ENCODE data around the gene USP3.

USP3 gene

DNA sequence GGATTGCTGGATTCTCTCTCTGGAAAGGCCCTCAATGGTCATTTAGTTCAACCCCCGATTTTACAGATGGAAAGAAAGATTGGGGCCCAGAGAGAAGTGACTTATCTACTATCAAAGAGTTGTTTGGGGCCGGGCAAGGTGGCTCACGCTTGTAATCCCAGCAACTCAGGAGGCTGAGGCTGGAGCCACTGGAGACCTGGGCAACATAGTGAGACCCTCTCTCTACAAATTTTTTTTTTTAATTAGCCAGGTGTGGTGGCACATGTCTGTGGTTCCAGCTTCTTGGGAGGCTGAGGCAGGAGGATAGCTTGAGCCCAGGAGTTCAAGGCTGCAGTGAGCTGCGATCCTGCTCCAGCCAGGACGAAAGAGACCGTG, 5.2 kb upstream of the USP3 start:
- DNase-seq: no peak

DNA sequence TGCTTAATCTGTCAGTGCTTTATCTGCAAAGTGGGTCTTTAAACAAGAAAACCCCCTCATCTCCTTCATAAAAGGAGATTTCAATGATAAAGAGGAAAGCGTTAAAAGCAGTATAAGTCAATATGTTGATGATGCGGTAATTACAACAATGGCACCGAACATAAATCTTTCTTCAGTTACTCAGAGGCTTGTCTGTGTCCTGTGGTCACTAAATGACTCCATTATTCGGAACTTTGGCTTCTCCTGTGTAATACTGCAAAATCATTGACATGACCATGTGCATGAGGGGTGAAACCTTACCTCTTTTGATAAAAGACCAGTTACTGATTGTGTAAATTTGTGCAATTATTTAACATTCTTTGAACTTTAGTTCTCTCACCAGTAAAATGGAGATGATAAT, 4.8 kb upstream of the USP3 start:
- DNase-seq: no peak

GRCh38 chr15:63500265-63501250, 3.8 kb upstream of the USP3 start:
- no peak for DNase-seq

DNA sequence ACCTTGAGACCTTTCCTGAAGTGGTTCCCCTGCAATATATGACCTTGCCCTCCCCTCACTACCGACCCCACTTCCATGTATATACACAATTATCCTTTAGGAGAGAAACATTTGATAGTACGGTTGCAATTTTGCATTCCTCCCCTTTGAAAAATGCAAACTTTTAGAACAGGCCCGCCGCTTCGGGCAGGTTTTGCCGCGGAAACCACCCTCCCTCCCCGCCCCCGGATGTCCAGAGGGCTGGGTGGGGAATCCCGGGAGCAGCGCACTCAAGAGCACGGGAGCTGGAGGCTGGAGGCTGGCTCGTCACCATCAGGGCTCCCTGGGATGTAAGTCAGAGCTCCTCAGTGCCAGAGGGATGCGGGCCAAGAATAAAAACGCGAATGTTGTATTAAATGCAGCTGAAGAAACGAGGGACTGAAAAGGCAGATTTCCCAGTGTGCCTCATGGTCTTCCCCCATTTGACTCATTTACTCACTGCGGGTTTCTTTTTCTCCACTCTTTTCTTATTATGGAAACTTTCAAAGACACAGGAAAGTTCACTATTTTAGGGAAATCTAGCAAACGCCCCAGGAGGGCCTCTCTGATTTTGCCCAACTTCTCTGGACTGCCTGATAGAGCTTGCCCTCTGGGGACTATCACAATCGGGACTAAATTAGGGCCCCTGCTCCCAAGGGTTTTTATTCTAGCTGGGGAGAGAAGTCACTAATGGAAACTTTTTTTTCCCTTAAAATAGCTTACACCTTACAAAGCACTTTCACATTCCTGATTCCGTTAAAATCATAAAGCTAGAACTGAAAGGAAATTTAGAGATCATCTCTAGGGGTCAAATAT, 2.9 kb upstream of the USP3 start:
- DNase-seq: peak in 4 of 5 donors; percentile 42 to 62 (median 48)

DNA sequence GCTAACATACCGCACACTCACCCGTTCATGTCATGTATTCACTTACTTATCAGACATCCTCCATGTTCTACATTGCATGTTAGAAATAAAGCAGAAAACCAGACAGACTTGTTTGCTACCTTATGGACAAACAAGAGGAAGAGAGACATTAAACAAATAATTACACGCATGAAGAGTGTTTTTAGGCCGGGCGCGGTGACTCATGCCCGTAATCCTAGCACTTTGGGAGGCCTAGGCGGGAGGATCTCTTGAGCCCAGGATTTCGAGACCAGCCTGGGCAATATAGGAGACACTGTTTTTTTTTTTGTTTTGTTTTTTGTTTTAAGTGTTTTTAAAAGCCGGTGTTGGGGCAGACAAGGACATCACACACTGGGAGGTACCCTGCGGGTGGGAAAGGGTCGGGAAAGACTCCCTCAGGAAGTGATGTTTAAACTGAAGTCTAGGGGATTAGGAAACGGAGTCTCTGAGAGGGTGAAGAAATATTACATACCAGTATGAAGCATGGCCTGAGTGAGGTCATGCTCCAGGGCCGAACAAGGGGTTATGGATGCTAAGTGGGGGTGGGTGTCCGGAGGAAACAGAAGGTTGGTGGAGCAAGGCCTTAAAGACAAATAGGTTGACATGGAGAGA, 2.1 kb upstream of the USP3 start:
- DNase-seq: no peak

DNA sequence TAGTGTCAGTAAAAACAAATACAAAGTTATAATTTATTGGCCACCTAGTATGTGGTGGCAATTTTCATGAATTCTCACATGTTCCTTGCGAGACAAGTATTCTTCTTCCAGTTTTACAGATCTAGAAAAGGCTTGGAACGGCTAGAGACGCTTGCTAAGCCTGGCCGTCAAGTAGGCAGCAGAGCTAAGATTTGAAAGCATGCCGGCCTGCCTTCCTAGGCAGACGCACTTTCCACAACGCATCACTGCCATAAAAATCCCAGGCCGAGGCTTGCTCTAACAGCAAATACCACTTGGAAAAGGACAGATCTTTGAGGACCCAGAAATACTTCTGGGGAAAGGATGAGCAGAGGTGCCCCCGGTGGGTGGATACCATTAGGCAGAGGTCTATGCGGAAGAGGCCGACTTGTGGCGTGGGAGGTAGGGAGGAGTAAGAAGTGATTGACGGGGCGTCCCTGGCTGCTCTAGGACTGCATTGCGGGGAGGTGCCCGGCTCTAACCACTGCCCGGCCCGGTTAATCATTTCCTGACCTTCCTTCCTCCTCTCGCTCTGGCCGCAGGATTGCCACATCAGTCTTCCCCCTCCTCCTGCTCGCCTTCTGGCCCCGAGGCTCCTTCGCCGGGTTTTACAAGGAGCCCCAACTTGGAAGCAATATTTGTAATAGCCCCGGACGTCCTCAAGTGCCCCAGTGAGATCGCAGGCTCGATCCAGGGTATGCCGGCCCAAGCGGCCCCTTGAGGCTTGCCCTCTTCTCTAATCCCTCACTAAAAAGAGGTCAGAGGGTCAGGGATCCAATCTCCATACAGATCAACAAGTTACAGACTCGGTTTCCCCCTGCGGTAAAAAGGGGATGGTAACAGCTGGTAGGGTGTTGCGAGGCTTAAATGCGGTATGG, 1.3 kb upstream of the USP3 start:
- DNase-seq: peak; percentile 48 to 88 (median 61)

DNA sequence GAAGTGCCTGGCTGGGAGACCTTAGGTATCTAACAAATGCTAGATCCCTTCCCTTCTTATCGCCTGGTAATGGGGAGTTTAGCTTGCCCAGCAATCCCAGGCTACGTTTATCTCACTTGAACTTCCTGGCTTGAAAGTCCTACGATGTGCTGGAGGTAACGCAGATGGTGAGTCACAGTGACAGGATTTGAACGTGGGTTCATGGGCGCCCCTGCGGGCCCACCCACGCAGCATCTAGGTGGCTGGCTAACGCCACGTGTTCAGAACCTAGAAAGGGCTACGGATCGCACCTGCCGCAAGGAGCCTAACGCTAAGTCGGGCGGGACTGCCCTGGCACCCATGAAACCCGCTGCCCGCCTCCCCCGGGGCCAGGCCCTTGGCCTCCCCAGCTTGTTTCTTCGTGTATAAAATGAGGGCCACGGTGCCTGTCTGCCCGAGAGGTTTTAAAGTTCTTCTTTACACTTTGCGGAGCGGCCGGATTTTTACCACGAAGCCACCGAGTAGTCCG, 600 bp upstream of the USP3 start:
- peak; percentile 69 to 86 (median 81) for DNase-seq

- DNase-seq: peak in 4 of 5 donors; percentile 13 to 50 (median 41)
Observed at GRCh38 chr15:63504979-63505841, 817 bp downstream of the USP3 start.

- DNase-seq: no peak
Observed at GRCh38 chr15:63505842-63506222, 1.4 kb downstream of the USP3 start.

GRCh38 chr15:63506537-63507035, 2.2 kb downstream of the USP3 start:
- DNase-seq: peak in 1 of 5 donors; percentile 61

GRCh38 chr15:63507878-63508818, 3.8 kb downstream of the USP3 start:
- no peak for DNase-seq

DNA sequence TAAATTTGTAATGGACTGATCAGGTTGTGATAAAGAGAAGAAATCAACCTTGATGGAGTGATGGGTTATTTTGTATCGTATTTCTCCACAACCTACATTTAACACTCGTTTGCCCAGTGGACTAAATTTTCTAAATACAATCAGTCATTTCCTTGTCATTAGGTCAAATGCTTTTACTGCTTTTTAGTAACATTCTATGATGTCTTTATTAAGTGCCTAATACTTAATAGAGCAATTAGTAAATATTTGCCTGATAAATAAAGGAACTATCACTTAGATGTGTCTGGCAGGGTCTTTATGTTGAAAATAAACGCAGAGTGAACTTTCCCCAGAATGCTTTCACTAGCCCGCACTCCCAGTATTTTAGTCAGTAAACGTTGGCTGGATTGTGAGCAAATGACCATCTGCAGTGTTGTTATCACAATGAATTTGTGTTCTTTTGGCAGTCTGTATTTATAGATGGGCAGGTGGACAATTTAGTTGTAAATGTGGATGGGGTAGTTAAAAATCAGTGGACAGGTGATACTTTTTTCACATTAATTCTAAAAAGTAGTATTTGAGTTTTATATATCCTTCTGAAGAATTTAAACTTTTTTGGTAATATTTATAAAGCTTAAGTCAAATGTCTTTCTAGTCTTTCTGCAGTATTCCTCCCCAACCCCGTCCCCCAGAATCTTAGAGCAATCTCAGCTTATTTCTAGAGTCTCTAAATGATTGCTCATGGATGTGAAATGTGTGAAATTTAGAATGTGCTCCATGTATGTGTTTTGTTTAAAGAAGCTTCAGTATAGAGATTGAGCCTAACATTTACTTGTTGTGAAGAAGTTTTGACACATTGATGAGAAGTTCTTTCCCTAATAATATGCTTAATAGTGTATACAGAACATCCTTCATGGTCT, 4.9 kb downstream of the USP3 start:
- DNase-seq: no peak

GRCh38 chr15:63509955-63510940, 5.9 kb downstream of the USP3 start:
- no peak for DNase-seq

DNA sequence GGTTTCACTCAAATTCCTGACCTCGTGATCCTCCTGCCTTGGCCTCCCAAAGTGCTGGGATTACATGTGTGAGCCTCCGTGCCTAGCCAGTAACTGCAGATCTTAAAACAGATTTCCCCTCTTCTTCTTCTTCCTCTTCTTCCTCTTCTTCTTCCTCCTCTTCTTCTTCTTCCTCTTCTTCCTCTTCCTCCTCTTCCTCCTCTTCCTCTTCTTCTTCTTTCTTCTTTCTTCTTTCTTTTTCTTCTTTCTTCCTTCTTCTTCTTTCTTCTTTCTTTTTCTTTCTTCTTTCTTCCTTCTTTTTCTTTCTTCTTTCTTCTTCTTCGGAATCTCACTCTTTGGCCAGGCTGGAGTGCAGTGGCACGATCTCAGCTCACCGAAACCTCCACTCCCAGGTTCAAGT, 7.8 kb downstream of the USP3 start:
- DNase-seq: no peak

GRCh38 chr15:63513271-63513670, 8.9 kb downstream of the USP3 start:
- no peak for DNase-seq

- no peak for DNase-seq
Observed at GRCh38 chr15:63513728-63514127, 9.3 kb downstream of the USP3 start.

- DNase-seq: no peak
Observed at GRCh38 chr15:63514531-63514943, 10.1 kb downstream of the USP3 start.
